ENCODE results near the gene LRRC34. TPM values are rescaled to one million over a fixed set of nuclear protein-coding genes. Genes with fewer than 3 reads are reported as not detected.

The LRRC34 gene
- polyA plus RNA-seq, 2 of the 4 experiments (the other 2 are of a cell fraction): not detected

GRCh38 chr3:169772305-169772896, 40.3 kb downstream of the LRRC34 start:
- H3K4me1 ChIP-seq: peaks cover 15% of the 10 kb centered on the region; the same call in 2 of the 3 replicates
- ChIA-PET POLR2A (interaction anchor here (0.6 to 2.7 kb wide), 8 partner anchors 8 to 1098 kb away, joined by 3 to 18 read pairs (median 6); partner anchors contain the start of genes RPL22L1 and TERC), CTCF (interaction anchor here (0.9 to 2.7 kb wide), 2 partner anchors 9 to 36 kb away, joined by 4 to 10 read pairs; partner anchors contain the start of gene TERC)
- DNase-seq (ENCODE audit: low read depth in 1 of 2, low spot score in 1 of 2) (peak; percentile 56 to 89), ATAC-seq (peak; percentile 62 to 79), FAIRE-seq (no peak)
- peak overlapping the region; percentile 90 for H3K4me3 ChIP-seq
- peak overlapping the region; percentile 95 to 98 for H3K27ac ChIP-seq
- H3K9me3 ChIP-seq: no peaks in the 10 kb centered on the region
- peak overlapping the region; percentile 76 for H3K4me2 ChIP-seq
- WGBS (ENCODE audit: missing lambda C conversion rate): under 1% methylated on average over 15 of the region's 15 CpGs
- TF ChIP-seq EHF (CRISPR knock-in tag; IDR thresholded peaks at IDR 0.05) (no peak), ZSCAN20 (CRISPR knock-in tag; IDR thresholded peaks at IDR 0.05) (0 out of 2 replicates have a peak, but pooled peaks have one; percentile 56), BHLHE40 (IDR thresholded peaks at IDR 0.05; ENCODE audit: low read depth, low read length) (no peak), E2F6 (IDR thresholded peaks at IDR 0.05; ENCODE audit: borderline replicate concordance, low read depth) (peak; percentile 84), ATOH8 (CRISPR knock-in tag; IDR thresholded peaks at IDR 0.05; ENCODE audit: low read depth) (0 out of 2 replicates have a peak, but pooled peaks have one; percentile 18), EP300 (IDR thresholded peaks at IDR 0.05) (no peak), RARB (CRISPR knock-in tag; IDR thresholded peaks at IDR 0.05) (no peak), MAZ (IDR thresholded peaks at IDR 0.05; ENCODE audit: borderline replicate concordance, low read depth, low read length) (no peak), RNF2 (IDR thresholded peaks at IDR 0.05; ENCODE audit: borderline replicate concordance, low read depth) (no peak), POLR2A (IDR thresholded peaks at IDR 0.05; ENCODE audit: low read length) (peak; percentile 37), MAX (IDR thresholded peaks at IDR 0.05) (peak; percentile 97), ZC3H11A (IDR thresholded peaks at IDR 0.05) (no peak), GATA3 (IDR thresholded peaks at IDR 0.05; ENCODE audit: borderline replicate concordance) (peak; percentile 3; the same call in 1 of the 2 replicates), USF2 (IDR thresholded peaks at IDR 0.05) (peak; percentile 12; the same call in 1 of the 2 replicates), BCL3 (IDR thresholded peaks at IDR 0.05) (no peak)

- POLR2A ChIA-PET: interaction anchor here (0.6 to 2.7 kb wide), 5 partner anchors 7 to 295 kb away, joined by 3 to 18 read pairs (median 8); partner anchors contain the start of gene TERC
- H3K9me3 ChIP-seq: no peaks in the 10 kb centered on the region
- H3K27ac ChIP-seq: peak overlapping the region; percentile 95 to 98
- H3K4me1 ChIP-seq: peaks cover 15% of the 10 kb centered on the region; the same call in 2 of the 3 replicates
- peak overlapping the region; percentile 90 for H3K4me3 ChIP-seq
- FAIRE-seq (no peak), DNase-seq (ENCODE audit: low read depth in 1 of 2, low spot score in 1 of 2) (peak; percentile 35 to 85), ATAC-seq (peak; percentile 33 to 49; a peak in 3 of 6 replicates)
- H3K4me2 ChIP-seq: peak overlapping the region; percentile 76
- WGBS (ENCODE audit: missing lambda C conversion rate): 2% methylated on average over 27 of the region's 27 CpGs
- TF ChIP-seq HMGXB4 (CRISPR knock-in tag; IDR thresholded peaks at IDR 0.05; ENCODE audit: borderline replicate concordance) (peak; percentile 70; the same call in 1 of the 2 replicates), RAD21 (conservative IDR thresholded peaks at IDR 0.05 in 1 of 2, IDR thresholded peaks at IDR 0.05 in 1 of 2) (no peak), REST (IDR thresholded peaks at IDR 0.05) (0 out of 2 replicates have a peak, but pooled peaks have one; percentile 13), SREBF2 (IDR thresholded peaks at IDR 0.05) (peak; percentile 78), CEBPB (IDR thresholded peaks at IDR 0.05) (peak in 1 of 2 experiments; percentile 32; a peak in 1 of 4 replicates), POLR2AphosphoS2 (conservative IDR thresholded peaks at IDR 0.05; ENCODE audit: low read length) (no peak), RCOR1 (IDR thresholded peaks at IDR 0.05; ENCODE audit: low read depth, low read length) (no peak), NFE2L2 (conservative IDR thresholded peaks at IDR 0.05; ENCODE audit: low read length) (no peak), POLR2A (IDR thresholded peaks at IDR 0.05; ENCODE audit: low read length) (no peak), ZSCAN20 (CRISPR knock-in tag; IDR thresholded peaks at IDR 0.05) (no peak)
- CTCF ChIA-PET: interaction anchor here (0.9 to 2.7 kb wide), 2 partner anchors 8 to 37 kb away, joined by 4 to 10 read pairs; partner anchors contain the start of gene TERC
Measured at GRCh38 chr3:169771497-169772304, 41.0 kb downstream of the LRRC34 start.
